ENCODE measurements around the gene CELF2. TPM values are rescaled to one million over a fixed set of nuclear protein-coding genes. Genes with fewer than 3 reads are reported as not detected.

Gene CELF2
- total RNA-seq, 3 donors from 2014 or later (not counting 1 experiment from before 2014, with no cell fraction given): 282 to 298 (median 295) TPM

DNA sequence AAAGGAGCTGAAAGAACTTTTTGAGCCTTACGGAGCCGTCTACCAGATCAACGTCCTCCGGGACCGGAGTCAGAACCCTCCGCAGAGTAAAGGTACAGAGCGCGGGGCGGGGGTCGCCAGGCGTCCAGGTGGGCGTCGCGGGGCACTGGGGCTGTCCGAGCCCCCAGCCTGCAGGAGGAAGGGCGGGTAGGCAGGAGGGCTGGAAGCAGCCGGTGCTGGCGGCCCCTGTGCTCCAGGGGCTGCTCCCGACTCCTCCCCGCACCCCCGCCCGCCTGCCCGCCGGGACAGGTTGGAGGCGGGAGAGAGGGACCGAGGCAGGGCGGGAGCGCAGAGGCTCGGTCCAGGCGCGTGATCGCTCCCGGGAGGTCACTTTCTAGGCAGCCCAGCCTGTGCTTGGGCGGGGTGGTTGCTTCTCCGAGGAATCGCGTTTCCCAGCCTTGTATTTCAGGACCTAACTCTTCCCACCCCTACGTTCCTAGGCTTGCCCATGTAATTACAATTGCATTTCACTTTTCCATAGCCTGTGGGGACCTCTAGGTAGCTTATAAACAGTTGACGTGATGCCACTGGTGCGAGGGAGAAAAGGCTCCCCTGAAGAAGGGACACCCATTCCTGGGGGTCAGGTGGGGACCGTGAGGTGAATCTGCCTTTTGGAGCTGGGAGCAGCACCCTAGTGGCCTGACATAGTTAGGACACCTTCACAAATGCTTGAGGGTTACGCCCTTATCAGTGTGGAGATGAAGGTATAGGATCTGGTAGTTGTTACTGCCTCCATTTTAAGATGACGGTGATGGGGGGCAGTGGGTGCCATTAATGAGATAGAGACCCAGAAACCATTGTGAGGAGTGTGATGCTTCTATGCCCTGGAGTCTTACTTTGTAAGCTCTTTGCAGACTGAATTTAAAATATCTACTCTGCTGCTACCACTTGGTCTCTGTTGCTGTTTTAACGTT, 148.2 kb downstream of the CELF2 start:
- DNase-seq: peak; percentile 53 to 90

GRCh38 chr10:11166550-11166949, 148.9 kb downstream of the CELF2 start:
- DNase-seq: no peak
- Mint-ChIP-seq H3K27ac (no peak overlapping the region), H3K27me3 (ENCODE audit: low read depth in 2 of 2) (no peaks in the 10 kb centered on the region), H3K9me3 (no peaks in the 10 kb centered on the region), H3K4me1 (peaks cover 39 to 40% of the 10 kb centered on the region in 2 donors), H3K36me3 (peaks cover 4% of the 10 kb centered on the region), H3K4me3 (no peak overlapping the region)
- H3K27ac ChIP-seq (ENCODE audit: low read length): peak overlapping the region; percentile 86
- 0% methylated on average over 2 of the region's 5 CpGs for WGBS (ENCODE audit: insufficient coverage)
- H3K4me3 ChIP-seq (ENCODE audit: low read length): peak overlapping the region; percentile 93
- H3K36me3 ChIP-seq (ENCODE audit: control insufficient read depth, insufficient read depth, low read length): peaks cover 10% of the 10 kb centered on the region
- H3K27me3 ChIP-seq (ENCODE audit: control insufficient read depth, insufficient read depth, low read length): no peaks in the 10 kb centered on the region
- peaks cover 53% of the 10 kb centered on the region for H3K4me1 ChIP-seq (ENCODE audit: control insufficient read depth, insufficient read depth, low read length)
- no peak for TF ChIP-seq CTCF (IDR thresholded peaks at IDR 0.05)
- ATAC-seq: no peak
- no peaks in the 10 kb centered on the region for H3K9me3 ChIP-seq (ENCODE audit: control insufficient read depth, insufficient read depth, low read length)
- intact Hi-C loops (cut with micrococcal nuclease): loop anchor here (1.0 kb wide), 2 partner anchors 21 to 53 kb away; no protein-coding TSS in a partner anchor

More for the DNA sequence above, 148.2 kb downstream of the CELF2 start:
- Histone ChIP-seq H3K27ac (ENCODE audit: low read length) (peak overlapping the region; percentile 86), H3K4me3 (ENCODE audit: low read length) (peak overlapping the region; percentile 93), H3K27me3 (ENCODE audit: control insufficient read depth, insufficient read depth, low read length) (no peaks in the 10 kb centered on the region), H3K36me3 (ENCODE audit: control insufficient read depth, insufficient read depth, low read length) (peaks cover 5% of the 10 kb centered on the region), H3K4me1 (ENCODE audit: control insufficient read depth, insufficient read depth, low read length) (peaks cover 54% of the 10 kb centered on the region), H3K9me3 (ENCODE audit: control insufficient read depth, insufficient read depth, low read length) (no peaks in the 10 kb centered on the region)
- intact Hi-C loops (cut with micrococcal nuclease): loop anchor here (1.0 kb wide), 2 partner anchors 21 to 53 kb away; no protein-coding TSS in a partner anchor
- no peak overlapping the region for H3K27ac Mint-ChIP-seq
- no peaks in the 10 kb centered on the region for H3K27me3 Mint-ChIP-seq (ENCODE audit: low read depth in 2 of 2)
- H3K36me3 Mint-ChIP-seq: peaks cover 4% of the 10 kb centered on the region
- WGBS (ENCODE audit: insufficient coverage): under 1% methylated on average over 44 of the region's 44 CpGs
- H3K4me1 Mint-ChIP-seq: peaks cover 45 to 47% of the 10 kb centered on the region in 2 donors
- ATAC-seq: peak; percentile 52 to 68 (median 54)
- H3K4me3 Mint-ChIP-seq: no peak overlapping the region
- H3K9me3 Mint-ChIP-seq: no peaks in the 10 kb centered on the region
- TF ChIP-seq CTCF (IDR thresholded peaks at IDR 0.05): peak; percentile 71

- peaks cover 16% of the 10 kb centered on the region for H3K36me3 ChIP-seq (ENCODE audit: control insufficient read depth, insufficient read depth, low read length)
- H3K9me3 ChIP-seq (ENCODE audit: control insufficient read depth, insufficient read depth, low read length): no peaks in the 10 kb centered on the region
- ATAC-seq (no peak), DNase-seq (no peak)
- H3K4me3 ChIP-seq (ENCODE audit: low read length): peak overlapping the region; percentile 93
- peak overlapping the region; percentile 86 for H3K27ac ChIP-seq (ENCODE audit: low read length)
- WGBS (ENCODE audit: insufficient coverage): 3% methylated on average over 7 of the region's 7 CpGs
- H3K4me1 Mint-ChIP-seq: peaks cover 31 to 34% of the 10 kb centered on the region in 2 donors
- H3K27me3 ChIP-seq (ENCODE audit: control insufficient read depth, insufficient read depth, low read length): no peaks in the 10 kb centered on the region
- H3K9me3 Mint-ChIP-seq: no peaks in the 10 kb centered on the region
- H3K27me3 Mint-ChIP-seq (ENCODE audit: low read depth in 2 of 2): no peaks in the 10 kb centered on the region
- no peak overlapping the region for H3K27ac Mint-ChIP-seq
- peaks cover 53% of the 10 kb centered on the region for H3K4me1 ChIP-seq (ENCODE audit: control insufficient read depth, insufficient read depth, low read length)
- no peak for TF ChIP-seq CTCF (IDR thresholded peaks at IDR 0.05)
- intact Hi-C loops (cut with micrococcal nuclease): no loop called here
- peaks cover 4% of the 10 kb centered on the region for H3K36me3 Mint-ChIP-seq
- no peak overlapping the region for H3K4me3 Mint-ChIP-seq
Measured at GRCh38 chr10:11167233-11167966, 149.7 kb downstream of the CELF2 start.
